ENCODE results near the gene TASP1. TPM values are rescaled to one million over a fixed set of nuclear protein-coding genes. Genes with fewer than 3 reads are reported as not detected.

Gene TASP1
- total and polyA plus RNA-seq, 2 donors (not counting 3 experiments of a cell fraction or from before 2014, with no cell fraction given), result 3.5 to 8.9 TPM

DNA sequence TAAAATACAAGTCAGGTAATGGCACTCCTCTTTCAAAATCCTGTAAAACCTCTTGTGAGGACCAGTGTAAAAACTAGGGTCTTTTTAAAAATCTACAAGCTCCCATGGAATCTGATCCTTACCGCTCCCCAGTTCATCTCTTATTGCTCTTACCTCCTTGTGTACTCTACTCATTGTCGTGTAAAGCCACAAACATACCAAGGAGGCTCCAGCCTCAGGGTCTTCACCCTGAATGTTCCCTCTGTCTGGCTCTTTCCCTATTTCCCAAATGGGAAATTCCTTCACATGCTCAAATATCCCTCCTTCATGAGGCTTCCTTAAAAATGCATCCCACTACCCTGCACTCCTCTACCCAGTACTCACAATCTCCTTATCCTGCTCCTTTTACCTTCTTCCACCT is 67.1 kb downstream of the TASP1 start:
- no peak overlapping the region for H3K27ac ChIP-seq (ENCODE audit: insufficient read depth, low read depth, low read length)
- no peaks in the 10 kb centered on the region for H3K9me3 ChIP-seq (replicated peaks; ENCODE audit: control insufficient read depth, insufficient read depth, low read length)
- no peaks in the 10 kb centered on the region for H3K36me3 ChIP-seq (ENCODE audit: control insufficient read depth in 2 of 2, extremely low read depth in 1 of 2, insufficient read depth in 2 of 2, low read length in 2 of 2)
- ChIA-PET POLR2A (no interaction called here), CTCF (interaction anchor here (9.3 kb wide), 1 partner anchor 25 kb away, joined by 44 read pairs; no protein-coding TSS in a partner anchor)
- FAIRE-seq, result no peak
- BruUV-seq (replicated peaks), result no TSS peak
- H3K4me2 ChIP-seq (ENCODE audit: insufficient read depth, low read length), result no peak overlapping the region
- no peak overlapping the region for H2AFZ ChIP-seq (ENCODE audit: low read depth, low read length)
- no peaks in the 10 kb centered on the region for H3K9me1 ChIP-seq (replicated peaks; ENCODE audit: control insufficient read depth, extremely low read depth, insufficient read depth, low read length)
- no peaks in the 10 kb centered on the region for H3K4me1 ChIP-seq (ENCODE audit: control insufficient read depth, extremely low read depth, insufficient read depth, low read length)
- no peak for TF ChIP-seq FOS (IDR thresholded peaks at IDR 0.05; ENCODE audit: borderline replicate concordance, insufficient read depth, low read length)
- no peak for TF ChIP-seq POLR2AphosphoS5 (IDR thresholded peaks at IDR 0.05; ENCODE audit: insufficient read depth, low read depth, low read length)
- no peak for TF ChIP-seq GATA2 (IDR thresholded peaks at IDR 0.05; ENCODE audit: insufficient read depth, insufficient read length, low read depth, low read length)
- no peak for TF ChIP-seq JUN (IDR thresholded peaks at IDR 0.05; ENCODE audit: borderline replicate concordance, insufficient read depth, insufficient read length, low read depth)
- no peak overlapping the region for H3K9ac ChIP-seq (replicated peaks; ENCODE audit: extremely low read depth, insufficient read depth, low read length)
- no peaks in the 10 kb centered on the region for H3K79me2 ChIP-seq (ENCODE audit: control insufficient read depth, insufficient read depth, low read length)
- intact Hi-C loops (cut with micrococcal nuclease), result no loop called here
- no peak overlapping the region for H3K4me3 ChIP-seq (replicated peaks in 1 of 3; ENCODE audit: insufficient read depth in 1 of 3, low read depth in 1 of 3, low read length in 3 of 3)
- no peak for DNase-seq (ENCODE audit: low read depth, low spot score)
- dilution Hi-C loops (cut with MboI; ENCODE audit: extremely low pct_ligation_motif_present, low sequenced_read_pairs), result no loop called here
- H3K27me3 ChIP-seq (ENCODE audit: control insufficient read depth in 2 of 2, insufficient read depth in 2 of 2, low read length in 2 of 2), result no peaks in the 10 kb centered on the region
- no peaks in the 10 kb centered on the region for H4K20me1 ChIP-seq (replicated peaks; ENCODE audit: control insufficient read depth, extremely low read depth, insufficient read depth, low read length)

GRCh38 chr20:13567663-13568062 is 71.1 kb downstream of the TASP1 start:
- ChIA-PET POLR2A (no interaction called here), CTCF (no interaction called here)
- Histone ChIP-seq H3K79me2 (ENCODE audit: control insufficient read depth, insufficient read depth, low read length) (no peaks in the 10 kb centered on the region), H2AFZ (ENCODE audit: low read depth, low read length) (no peak overlapping the region), H3K9me1 (replicated peaks; ENCODE audit: control insufficient read depth, extremely low read depth, insufficient read depth, low read length) (no peaks in the 10 kb centered on the region), H3K4me3 (replicated peaks in 1 of 3; ENCODE audit: insufficient read depth in 1 of 3, low read depth in 1 of 3, low read length in 3 of 3) (no peak overlapping the region), H3K4me2 (ENCODE audit: insufficient read depth, low read length) (no peak overlapping the region), H3K27me3 (ENCODE audit: control insufficient read depth in 2 of 2, insufficient read depth in 2 of 2, low read length in 2 of 2) (no peaks in the 10 kb centered on the region), H3K27ac (ENCODE audit: insufficient read depth, low read depth, low read length) (no peak overlapping the region), H3K9me3 (replicated peaks; ENCODE audit: control insufficient read depth, insufficient read depth, low read length) (no peaks in the 10 kb centered on the region), H3K36me3 (ENCODE audit: control insufficient read depth in 2 of 2, extremely low read depth in 1 of 2, insufficient read depth in 2 of 2, low read length in 2 of 2) (no peaks in the 10 kb centered on the region), H3K9ac (replicated peaks; ENCODE audit: extremely low read depth, insufficient read depth, low read length) (no peak overlapping the region), H4K20me1 (replicated peaks; ENCODE audit: control insufficient read depth, extremely low read depth, insufficient read depth, low read length) (no peaks in the 10 kb centered on the region), H3K4me1 (ENCODE audit: control insufficient read depth, extremely low read depth, insufficient read depth, low read length) (no peaks in the 10 kb centered on the region)
- peak; percentile 60 for DNase-seq (ENCODE audit: low read depth, low spot score)
- intact Hi-C loops (cut with micrococcal nuclease) (no loop called here), dilution Hi-C loops (cut with MboI; ENCODE audit: extremely low pct_ligation_motif_present, low sequenced_read_pairs) (no loop called here)
- no peak for FAIRE-seq
- no TSS peak for BruUV-seq (replicated peaks)
- TF ChIP-seq POLR2A (IDR thresholded peaks at IDR 0.05; ENCODE audit: low read depth, low read length) (no peak), JUN (IDR thresholded peaks at IDR 0.05; ENCODE audit: borderline replicate concordance, insufficient read depth, insufficient read length, low read depth) (no peak), GATA2 (IDR thresholded peaks at IDR 0.05; ENCODE audit: insufficient read depth, insufficient read length, low read depth, low read length) (no peak), CTCF (IDR thresholded peaks at IDR 0.05; ENCODE audit: extremely low read depth in 1 of 2, insufficient read depth in 1 of 2, low read depth in 1 of 2, low read length in 2 of 2) (no peak), MYC (IDR thresholded peaks at IDR 0.05; ENCODE audit: low read depth, low read length) (no peak)

Measured in endothelial cell of umbilical vein (primary cell).